Activated T-cell treated with anti-CD3 and anti-CD28 coated beads for 24 hours (primary cell): ENCODE results near the gene DNAJB14.

Experiments
- DNase-seq: peaks from one replicate; pipeline ENCODE4 v3.0.0-alpha.2; 2020; ENCODE audit warnings: low read depth

Gene DNAJB14

DNA sequence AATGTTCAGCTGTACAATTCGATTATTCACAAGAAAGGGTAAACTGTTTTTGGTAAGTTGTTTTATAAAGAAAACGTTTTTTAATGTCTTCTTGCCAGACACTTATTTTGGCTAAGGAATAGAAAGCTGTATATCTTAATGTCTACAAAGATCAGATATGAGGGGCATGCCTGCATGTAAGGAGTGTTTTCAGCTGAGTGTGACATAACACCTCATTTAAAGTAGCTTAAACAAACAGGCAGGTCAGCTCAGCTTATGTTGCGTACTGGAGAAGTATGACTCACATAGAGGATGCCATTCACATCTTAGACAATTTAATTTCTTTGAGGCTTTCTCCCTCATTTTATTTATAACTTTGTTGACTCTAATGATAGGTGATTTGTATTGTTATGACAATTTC is 82.6 kb downstream of the DNAJB14 start:
- no peak for DNase-seq

- no peak for DNase-seq
These were observed 85.1 kb downstream of the DNAJB14 start for GRCh38 chr4:99861120-99861905.

GRCh38 chr4:99860521-99860920 is 85.9 kb downstream of the DNAJB14 start:
- DNase-seq, result no peak

- DNase-seq, result no peak
These were observed 86.8 kb downstream of the DNAJB14 start for GRCh38 chr4:99859618-99860017.

- DNase-seq, result no peak
These were observed 89.1 kb downstream of the DNAJB14 start for GRCh38 chr4:99857307-99857706.

DNA sequence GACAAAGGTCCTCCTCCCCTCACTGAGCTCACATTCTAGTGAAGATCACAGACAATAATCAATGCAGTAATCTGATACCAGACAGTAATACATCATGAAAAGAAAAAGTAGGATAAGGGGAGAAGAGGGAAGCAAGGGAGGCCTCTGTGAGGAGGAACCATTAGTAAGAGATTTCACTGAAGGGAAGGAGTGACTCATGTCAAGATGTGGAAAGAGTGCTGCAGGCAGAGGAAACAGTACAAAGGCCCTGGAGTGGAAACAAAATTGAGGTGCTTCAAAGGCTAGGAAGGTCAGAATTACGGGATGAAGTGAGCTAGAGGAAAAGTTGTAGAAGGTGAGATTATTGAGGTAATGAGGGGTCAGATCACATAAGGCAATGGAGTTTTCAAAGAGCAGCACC is 90.3 kb downstream of the DNAJB14 start:
- no peak for DNase-seq

DNA sequence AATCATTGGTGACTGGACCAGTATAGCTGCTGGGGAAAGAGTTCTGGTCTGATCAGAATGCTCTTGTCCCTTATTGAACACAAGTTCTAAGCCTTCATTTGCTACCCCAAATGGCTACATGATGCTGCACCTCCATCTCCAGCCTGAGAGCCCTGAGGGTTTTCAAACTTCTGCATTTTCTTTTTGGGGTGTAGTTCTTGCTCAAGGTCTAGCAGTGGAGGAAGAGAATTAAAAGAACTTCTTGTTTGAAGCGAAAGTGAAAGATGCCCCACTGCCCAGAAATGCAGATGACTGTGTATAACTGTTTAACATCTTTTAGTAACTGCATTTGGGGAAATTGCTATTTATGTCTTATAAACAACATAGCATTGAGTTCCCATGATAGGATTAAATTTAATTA is 90.7 kb downstream of the DNAJB14 start:
- no peak for DNase-seq

DNA sequence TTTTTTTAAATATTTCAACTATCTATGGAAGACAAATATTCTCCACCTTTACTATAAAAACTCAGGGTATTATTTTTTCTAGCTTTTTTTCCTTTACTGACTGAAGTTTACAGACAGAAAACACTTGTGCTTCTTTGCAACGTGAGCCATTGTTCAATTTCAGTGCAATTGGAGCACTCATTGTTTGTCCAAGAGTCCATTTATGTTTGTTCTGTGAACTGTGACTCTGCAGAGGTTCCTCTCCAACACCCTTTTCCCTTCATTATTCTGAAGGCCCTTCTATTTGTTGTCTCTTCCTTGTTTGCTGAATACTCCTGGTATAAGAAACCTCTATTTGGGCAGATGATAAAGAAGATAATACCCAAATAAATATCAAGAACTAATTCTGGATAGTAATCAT is 92.4 kb downstream of the DNAJB14 start:
- DNase-seq, result no peak

DNA sequence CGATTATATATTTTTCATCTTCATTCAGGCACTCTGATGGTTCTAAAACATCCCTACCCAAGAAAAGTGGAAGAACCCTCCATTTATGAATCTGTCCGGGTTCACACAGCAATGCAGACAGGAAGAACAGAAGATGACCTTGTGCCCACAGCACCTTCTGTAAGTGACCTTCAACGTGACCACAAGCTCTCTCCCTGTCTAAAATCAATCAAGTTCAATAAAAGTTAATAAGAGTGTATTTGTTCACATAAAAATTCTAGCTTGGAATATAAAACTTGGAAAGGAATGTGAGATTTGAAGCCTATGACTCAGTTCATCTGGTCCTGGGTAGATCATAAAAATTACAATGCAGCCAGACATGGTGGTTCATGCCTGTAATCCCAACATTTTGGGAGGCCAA is 93.2 kb downstream of the DNAJB14 start:
- DNase-seq, result no peak

DNA sequence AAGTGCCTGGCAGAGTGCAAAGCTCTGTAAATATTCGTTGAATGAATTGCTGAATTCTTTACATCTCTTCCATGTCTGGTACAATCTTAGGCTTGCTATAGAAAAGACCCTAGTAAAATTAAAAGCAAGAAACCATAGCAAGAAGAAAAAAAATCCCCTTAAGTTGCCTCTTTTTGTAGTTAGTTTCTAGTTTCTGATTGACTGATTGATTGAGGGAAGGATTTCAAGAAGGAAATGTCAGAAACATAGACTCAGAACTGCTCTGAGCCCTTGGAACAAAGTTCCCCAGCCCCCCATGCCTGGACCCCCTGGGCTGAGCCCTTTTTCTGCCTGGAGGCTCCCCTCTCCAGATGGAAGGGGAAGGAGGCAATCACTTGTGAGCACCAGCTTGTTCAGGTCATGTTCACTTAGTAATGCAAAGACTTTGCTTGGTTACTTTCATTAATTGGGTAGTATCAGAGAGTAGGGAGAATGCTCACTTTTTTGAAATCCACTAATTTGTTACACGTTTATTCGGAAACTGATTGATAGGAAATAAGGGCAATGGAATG is 94.1 kb downstream of the DNAJB14 start:
- no peak for DNase-seq

GRCh38 chr4:99848591-99849001 is 97.8 kb downstream of the DNAJB14 start:
- no peak for DNase-seq

DNA sequence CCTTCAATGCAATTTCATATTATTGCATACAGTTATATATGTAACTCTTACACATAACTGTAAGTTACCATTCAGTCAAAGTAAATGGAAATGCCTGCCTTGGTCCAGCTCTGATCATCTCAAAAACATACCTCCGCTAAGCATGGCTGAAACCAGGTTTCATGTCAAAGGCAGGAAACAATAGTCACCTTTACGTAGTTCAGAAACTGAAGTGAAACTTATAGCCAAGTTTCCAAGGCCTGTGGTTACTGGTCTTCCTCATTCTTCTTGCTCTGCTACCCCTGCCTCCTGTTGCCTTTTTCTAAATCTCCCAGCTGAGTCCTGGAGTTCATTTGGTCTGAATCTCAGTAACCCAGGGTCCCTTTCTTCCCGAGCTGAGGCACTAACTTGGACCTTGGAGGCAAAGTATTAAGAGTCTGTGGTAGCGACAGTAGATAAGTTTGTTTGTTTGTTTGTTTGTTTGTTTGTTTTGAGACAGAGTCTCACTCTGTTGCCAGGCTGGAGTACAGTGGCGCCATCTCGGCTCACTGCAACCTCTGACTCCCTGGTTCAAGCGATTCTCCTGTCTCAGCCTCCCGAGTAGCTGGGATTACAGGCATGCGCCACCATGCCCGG is 98.9 kb downstream of the DNAJB14 start:
- no peak for DNase-seq

DNA sequence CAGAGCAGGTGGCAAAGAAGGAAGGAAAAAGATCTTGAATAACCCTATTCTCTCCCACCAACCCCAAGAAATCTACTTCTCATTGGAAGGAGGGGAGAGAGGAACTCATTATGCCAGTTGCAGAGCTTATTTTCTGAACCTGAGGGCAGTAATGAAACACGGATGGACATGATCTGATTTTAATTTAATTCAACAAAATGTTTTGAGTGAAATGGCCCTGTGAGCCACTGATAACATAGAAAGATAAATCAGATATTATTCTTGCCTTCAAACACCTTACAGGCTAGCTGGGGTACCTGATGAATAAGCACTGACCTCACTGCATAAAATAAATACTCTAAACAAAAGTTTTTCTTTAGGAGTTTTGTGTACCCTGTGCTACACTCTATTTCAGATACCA is 99.5 kb downstream of the DNAJB14 start:
- DNase-seq, result no peak
